ENCODE data around the gene KLHDC4.

The KLHDC4 gene

DNA sequence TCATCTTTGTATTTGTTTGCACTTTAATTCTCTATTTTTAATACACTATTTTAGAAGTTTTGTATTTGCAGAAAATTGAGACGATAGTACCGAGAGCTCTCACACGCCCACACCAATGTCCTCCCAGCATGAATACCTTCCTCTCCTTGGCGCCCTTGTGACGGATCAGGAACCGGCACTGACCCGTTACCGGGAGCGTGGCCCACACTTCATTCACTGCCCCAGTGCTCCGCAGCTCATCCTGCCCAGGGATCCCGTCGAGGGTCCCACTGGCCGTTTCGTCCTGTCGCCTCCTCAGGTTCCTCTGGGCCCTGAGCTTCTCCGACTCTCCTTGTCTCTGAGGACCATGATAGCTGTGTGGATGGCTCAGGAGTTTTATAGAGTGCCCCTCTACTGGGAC lies 50.6 kb downstream of the KLHDC4 start:
- no peak for DNase-seq

DNA sequence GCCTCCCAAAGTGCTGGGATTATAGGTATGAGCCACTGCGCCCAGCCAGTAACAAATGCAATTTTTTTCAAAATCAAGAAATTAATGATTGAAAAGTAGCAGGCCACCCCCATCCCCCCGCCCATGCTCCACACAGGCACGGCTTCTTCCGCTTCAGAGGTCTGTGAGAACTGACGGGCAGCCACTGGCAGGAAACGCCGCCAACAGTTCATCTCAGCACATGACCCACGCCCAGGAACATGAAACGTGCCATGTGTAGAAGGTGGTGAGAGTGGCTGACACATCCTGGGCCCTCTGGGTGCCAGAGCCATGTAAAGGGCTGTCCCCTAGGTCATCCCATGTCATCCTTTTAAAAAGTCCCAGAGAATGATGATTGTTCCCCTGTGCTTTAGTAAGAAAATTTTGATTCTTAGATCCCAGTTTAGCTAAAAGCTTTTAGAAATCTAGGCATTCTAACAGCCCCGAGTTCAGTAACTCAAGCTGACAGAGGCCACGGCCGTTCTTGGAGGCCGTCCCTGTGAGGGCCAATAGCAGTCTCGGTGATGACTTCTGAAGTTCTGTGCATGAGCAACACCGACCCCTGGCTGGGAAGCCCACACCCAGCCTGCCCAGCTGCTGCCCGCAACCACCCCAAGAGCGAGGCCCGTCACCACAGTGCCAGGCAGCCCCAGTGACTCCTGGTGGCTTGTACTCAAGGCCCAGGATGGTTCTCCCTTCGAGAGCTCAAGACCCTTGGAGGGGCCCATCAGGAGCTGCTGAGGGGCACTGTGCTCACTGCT lies 52.1 kb downstream of the KLHDC4 start:
- no peak for DNase-seq

DNA sequence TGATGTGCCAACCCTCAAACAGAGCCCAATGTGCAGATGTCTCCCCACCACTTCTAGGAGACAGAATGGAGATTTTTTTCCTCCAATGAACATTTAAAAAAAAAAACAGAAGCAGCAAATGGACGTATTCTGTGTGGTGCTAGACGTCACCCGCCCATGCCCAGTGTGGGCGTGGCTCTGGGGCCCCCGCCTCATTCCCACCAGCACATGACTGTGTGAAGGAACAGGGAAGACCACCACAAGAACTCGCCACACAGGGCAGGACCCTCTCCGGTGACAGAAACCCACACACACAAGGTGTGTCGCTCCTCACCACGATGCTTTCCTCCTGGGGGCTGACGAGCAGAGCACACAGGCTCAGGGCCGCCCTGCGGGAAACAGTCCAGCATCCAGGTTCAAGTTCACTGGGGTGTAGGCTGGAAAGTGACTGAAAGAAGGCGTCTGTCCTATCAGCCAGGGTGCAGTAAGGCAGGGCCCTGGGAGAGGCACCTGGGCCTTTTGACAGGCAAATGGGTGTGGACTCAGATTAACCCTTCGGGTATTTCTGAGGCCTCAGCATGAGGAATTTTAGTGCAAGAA lies 53.5 kb downstream of the KLHDC4 start:
- DNase-seq: no peak

DNA sequence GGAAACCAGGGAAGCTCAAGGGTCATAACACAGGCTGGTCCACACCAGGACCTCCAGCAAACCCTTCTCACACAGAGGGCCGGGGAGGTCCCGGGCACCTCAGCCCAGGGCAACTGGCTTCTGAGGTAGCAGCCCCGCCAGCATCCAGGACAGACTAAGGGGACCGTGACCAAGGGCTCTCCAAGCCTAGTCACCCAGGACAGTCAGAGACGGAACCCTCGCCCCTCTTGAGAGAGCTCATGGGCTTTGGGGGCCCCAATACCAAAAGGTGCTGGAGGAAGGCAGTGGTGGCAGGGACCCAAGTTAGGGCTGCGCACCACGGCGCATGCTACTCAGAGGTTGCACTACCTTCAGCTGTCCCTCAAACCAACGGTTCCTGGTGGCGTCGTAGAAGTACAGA lies 54.9 kb downstream of the KLHDC4 start:
- no peak for DNase-seq

DNA sequence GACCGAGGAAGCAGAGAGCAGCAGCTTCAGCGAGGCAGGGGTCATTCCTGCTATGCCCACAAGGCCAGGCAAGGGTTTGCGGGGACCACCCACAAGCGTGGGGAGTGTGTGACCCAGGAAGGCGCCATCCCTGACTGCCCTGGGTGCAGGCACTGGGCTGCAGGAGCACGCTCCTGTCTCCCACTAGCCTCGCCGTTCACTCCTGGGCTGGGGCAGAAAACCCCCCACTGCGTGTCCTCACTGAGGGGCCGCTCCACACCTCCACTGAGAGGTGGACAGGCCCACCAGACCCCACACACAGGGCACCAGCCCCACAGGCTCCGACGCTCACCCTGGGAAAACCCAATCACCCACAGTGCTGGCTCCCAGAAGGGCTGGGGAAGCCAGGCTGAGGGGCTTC lies 56.1 kb downstream of the KLHDC4 start:
- no peak for DNase-seq

DNA sequence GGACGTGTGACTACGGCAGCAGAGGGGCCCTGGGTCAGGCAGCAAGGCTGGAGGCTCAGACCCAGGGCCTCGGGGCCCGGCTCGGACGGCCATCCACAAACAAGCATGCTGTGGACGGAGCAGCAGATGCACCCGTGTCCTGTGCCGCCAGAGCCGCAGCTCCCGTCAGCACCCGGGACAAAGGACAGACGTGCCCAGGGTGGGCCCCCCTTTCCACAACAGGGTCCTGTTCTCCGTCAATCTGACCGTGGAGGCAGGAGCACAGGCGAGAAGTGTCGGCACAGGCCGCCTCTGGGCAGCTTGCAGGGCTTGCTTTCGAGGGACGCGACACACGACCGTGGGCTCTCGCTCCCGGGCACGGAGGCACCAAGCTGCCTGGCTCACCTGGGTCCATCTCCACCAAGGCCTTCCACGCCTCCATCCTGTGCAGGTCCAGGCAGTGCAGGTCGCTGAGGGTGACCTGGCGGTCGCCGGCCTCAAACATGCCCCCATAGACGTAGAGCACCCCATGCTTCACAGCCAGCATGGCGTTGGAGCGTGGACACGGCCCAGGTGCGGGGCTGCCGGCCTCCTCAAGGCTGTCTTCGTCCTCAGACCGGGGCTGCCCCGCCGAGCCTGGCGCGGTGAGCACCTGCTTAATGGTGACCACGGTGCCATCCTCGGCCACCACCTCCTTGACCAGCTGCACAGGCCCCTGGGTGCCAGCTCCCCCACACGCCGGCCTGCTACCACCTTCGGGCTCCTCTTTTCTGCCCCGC lies 56.7 kb downstream of the KLHDC4 start:
- DNase-seq: no peak

DNA sequence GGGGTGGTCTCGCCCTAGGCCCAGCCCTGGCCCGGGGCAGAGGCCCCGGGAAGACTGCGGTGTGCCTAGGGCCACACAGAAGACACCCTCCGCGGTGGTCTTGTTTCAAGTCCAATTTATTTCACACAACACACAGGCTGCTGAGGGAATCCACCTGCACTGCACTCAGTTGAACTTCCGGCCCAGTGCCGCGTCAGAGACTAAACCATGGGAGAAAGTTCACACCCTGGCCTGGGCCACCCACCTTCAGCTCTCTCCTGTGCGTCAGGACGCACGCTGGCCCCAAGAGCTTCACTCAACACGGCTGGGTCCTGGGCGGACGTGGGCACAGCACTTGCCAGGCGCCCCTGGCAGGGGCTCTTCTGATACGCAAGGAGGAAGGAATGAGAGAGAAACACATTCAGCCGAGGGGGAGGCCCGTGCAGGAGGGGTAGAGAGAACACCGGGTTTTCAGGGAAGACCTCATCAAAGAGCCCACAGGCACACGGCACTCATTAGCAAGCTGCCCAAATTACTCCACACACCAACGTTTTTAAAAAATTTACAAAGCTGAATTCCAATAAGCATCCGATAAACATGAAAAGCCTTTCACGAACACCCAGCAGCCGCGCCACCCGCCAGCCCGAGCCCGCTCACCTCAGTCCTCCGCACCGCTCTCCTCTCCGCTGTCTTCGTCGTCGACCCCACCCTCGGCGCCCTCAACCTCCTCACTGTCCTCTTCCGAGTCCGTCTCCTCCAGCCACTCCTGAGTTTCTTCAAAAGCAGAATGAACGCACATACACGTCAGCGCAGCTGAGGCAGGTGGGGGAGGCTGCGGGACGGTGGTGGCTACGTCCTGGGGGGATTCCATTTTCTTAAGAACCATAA lies 57.8 kb downstream of the KLHDC4 start:
- DNase-seq: no peak

DNA sequence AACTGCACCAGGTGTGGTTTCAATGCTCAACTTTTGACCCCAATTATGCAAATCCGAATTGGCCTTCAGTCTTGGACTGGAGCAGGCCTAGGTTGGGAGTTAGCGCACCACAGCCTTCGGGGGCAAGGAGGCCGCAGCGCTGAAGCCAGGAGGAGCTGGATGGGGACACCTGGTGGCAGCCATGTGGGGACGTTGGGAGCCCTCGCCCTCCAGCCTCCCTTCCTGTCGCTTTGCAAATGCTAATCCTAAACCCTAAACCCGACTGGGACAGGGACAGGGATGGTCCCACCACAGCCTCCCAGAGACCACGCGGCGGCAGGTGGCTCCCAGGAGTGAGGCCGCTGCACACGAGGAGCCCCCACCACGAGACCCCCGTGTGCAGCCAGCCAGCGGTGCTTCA lies 58.7 kb downstream of the KLHDC4 start:
- no peak for DNase-seq

DNA sequence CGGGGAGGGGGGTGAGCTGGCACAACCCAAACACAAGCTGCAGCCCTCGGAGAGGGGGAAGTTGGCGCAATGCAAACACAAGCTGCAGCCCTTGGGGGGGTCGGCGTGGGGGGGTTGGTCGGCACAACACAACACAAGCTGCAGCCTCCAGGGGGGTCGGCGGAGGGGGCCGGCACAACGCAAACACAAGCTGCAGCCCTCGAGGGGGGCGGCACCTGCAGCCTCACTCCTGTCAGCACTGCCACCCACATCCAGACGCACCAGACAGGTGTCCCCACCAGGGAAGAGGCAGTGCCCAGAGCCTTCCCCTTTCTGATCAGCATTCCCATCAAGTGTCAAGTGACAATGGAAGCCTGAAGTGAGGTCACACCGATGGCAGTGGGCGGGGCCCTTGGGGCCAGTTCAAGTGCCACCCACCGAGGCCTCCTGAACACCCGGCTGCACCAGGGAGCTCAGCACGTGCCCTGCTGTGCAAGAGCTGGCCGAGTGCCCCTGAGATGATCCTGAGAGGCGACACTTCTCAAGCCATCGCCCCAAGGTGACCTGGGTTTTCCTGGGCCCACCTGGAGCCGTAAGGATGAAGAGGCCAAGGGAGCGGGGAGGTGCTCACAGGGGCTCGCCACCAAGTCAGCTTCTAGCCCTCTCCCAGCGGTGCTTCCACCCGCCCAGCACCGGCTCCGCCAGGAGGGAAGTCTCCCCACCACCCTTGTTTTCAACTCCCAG lies 59.3 kb downstream of the KLHDC4 start:
- no peak for DNase-seq

DNA sequence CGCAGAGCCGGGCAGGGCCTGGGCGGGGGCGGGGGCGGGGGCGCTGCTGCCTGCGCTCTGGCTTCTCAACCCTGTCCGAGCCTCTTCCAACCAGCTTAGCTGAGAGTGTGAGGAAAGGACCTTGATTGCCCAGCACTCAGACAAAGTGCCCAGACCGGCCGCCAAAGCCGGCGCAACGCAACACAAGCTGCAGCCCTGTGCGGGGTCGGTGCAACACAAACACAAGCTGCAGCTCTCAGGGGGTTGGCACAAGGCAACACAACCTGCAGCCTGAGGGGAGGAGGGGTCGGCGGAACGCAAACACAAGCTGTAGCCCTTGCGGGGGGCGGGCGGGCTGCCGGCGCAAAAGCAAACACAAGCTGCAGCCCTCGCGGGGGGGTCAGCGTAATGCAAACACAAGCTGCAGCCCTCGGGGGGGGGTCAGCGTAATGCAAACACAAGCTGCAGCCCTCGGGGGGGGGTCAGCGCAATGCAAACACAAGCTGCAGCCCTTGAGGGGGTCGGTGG lies 60.0 kb downstream of the KLHDC4 start:
- DNase-seq: no peak

DNA sequence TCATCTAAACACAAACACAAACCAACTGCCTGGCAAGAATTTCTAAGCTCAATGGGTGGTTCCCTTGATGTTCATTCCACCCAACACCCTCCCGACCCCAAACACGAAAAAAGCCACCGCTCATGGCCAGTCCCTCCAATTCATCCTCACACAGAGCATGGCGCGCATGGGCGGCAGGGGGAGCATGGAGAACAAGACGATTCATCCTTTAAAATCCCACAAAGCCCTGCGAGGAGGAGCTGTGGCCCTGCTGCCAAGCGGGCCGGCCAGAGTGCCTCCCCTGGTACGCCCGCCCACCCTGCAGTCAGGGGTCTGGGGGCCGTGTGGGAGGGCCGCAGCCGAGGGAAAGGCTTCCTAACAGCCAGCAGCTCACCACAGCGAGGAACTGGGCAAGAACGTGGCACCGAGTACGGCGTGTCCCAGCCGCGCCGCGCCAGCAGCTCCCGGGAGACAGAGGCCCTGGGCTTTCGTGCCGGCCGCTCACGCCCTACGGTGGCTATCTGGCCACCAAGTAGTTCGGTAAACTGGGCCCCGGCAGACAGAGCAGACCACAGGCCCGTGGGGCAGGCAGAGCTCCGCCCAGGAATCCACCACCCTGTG lies 60.9 kb downstream of the KLHDC4 start:
- no peak for DNase-seq

DNA sequence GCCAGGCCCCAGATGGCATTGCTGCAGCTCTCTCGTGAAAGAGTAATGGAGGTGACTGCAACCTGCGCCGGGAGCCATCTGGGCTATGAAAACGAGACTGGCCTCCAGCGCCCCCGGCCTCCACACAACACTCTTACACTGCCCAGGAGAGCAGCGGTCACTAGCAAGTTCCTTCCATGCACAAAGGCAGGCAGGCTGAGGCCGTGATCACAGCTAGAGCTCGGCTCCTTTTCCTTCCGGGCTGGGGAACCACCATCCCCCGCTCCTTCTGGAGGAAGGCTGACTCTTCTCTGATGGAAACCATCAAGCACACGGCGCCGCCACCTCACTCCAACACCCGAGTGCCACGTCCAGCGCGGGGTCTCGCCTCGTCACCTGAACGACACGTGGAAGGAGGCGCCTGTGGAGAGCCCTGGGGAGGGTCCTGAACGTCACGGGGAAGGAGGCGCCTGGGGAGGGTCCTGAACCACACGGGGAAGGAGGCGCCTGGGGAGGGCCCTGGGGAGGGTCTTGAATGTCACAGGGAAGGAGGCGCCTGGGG lies 61.9 kb downstream of the KLHDC4 start:
- no peak for DNase-seq

DNA sequence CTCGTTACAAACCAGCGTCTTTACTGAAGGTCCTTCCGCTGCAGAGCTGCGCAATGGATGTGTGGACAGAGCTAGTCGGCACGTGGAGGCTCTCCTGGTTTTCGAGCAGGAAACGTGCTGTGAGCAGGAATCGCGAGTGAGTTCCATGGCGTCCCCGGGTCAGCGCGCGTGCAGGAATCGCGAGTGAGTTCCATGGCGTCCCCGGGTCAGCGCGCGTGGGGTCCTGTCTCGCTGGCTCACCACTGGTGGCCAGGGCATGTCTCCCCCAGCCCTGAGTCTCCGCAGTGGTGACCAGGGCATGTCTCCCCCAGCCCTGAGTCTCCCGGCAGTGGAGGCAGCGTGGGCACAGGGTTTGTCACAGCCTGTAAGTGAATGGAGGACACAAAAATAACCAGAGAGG lies 62.7 kb downstream of the KLHDC4 start:
- no peak for DNase-seq

DNA sequence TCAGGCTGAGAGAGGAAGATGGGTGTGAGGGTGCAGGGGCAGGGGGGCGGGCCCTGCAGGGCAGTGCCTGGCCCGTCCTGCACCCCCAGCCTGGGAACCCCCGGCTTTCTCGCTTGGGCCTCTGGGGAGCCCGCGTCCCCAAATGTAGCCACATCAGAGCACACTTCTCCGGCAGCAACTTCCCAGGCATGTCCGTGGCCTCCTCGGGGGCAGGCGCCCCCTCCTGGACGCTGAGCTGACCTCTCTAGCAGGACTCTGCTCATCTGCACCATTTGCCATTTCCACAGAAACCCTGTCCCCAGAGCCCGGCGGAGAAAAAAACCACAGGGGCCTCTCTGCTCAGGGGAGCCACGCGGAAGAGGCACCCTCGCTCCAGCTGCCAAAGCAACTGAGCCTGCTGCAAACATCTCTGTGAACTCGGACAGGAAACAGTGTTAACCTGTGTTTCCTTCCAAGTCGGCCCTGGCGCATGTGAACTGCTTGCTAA lies 63.4 kb downstream of the KLHDC4 start:
- no peak for DNase-seq

DNA sequence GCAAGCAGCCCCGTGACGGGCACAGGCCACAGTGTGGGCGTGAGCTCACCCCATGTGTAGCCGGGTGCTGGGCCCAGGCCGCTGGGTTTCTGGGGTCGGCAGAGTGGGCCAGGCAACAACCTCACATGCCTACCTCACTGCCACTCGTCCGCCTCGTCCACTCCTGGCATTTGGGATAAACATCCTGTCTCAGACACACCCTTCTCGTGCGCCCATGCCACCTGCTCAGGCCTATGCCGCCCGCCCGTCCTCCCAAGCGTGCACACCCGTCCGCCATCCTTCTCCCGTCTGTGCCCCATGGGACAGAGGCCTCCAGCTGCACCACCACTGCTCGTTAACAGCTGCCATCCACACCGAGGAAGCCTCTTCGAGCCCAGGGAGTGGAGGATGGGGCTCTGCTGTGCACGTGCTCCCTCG lies 64.3 kb downstream of the KLHDC4 start:
- no peak for DNase-seq

DNA sequence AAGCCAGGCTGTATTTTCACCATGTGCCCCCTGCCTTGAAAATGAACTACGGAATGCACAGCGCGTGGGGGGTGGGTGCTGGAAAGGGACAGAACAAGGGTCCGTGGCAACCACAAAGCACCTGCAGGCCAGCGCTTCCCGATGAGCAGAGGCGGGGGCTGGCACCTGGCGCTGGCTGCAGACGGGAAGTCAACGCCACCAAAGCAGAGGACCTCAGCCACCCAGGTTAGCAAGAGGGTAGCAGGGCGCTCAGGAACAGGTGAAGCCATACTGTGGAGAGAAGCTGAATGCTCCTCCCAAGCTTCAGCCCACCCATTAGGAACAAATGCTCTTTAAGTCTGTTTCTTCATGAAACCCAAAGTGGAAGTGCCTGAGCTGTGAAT lies 64.7 kb downstream of the KLHDC4 start:
- DNase-seq: no peak

DNA sequence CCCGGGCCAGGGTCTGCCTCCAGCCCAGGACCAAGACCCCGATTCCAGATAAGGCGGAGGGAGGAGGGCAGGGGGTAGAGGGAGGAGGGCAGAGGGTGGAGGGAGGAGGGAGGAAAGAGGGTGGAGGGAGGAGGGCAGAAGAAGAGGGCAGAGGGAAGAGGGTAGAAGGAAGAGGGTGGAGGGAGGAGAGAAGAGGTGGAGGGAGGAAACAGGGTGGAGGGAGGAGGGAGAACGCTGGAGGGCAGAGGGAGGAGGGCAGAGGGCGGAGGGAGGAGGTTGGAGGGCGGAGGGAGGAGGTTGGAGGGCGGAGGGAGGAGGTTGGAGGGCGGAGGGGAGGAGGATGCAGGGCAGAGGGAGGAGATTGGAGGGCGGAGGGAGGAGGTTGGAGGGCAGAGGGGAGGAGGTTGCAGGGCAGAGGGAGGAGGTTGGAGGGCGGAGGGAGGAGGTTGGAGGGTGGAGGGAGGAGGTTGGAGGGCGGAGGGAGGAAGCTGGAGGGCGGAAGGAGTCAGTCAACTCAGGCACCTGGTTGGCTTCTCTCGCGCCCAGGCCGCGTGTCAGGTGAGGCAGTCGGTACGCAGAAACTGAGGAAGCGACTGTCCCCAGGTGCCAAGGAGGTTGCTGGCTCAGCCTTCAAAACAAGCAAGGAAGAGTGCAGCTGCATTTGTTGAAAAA lies 65.2 kb downstream of the KLHDC4 start:
- no peak for DNase-seq

DNA sequence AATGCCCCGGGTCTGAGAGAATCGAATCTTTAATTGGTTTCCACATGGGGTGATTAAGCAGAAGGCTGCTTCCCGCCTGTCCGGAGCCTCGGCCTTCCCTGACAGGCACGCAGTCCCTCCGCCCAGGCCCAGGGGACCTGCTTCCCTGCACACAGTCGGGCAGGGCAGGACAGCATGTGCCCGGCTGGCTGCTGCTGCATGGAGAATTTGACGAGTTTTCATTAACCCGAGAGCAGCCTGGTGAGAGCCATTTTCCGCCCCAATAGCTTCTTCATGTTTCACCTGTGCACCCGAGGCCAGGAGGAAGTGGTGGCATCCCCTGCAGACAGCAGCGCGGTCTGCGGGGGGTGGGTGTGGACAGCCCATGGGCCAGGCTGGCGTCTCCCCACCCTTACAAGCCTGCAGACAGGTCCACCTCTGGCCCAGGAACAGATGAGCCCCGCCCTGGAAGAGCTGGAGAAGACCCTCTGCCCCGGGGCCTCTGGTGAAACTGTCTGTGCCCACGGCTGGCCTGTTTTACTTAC lies 67.0 kb downstream of the KLHDC4 start:
- no peak for DNase-seq

DNA sequence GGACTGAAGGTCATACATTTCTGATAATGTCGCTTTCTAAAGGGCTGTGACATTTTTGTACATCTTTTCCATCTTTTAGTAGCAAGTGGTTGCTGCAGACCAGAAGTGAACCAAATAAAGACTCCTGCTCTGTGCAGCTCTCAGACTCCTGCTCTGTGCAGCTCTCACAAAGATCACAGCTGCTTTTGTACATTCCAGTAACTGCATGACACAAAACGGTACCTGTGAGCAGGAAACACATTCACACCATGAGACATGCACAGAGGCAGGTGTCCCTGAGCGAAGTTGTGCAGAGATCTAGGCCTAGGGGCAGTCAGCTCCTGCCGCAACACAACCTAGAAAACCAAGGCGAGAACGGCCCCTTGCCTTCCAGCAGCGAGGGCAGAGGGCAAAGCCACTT lies 67.5 kb downstream of the KLHDC4 start:
- no peak for DNase-seq

DNA sequence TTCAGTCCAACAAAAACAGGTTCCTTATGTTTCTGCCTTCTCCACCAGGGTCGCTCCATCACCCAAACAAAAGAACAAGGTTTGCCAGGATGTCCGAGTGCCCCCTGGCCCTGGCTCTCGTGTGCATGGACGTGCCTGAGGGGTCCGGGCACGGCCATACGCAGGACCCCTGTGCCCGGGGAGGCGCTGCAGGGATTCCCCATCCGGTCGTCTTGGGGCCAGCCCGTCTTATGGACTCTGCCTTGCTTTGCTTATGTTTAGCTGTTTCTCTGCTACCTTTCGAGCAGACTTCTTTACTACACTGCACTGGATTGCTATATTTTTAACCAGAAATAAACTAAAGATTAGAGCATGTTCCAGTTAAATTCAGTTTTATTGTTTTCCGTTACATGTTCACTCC lies 68.0 kb downstream of the KLHDC4 start:
- DNase-seq: no peak

DNA sequence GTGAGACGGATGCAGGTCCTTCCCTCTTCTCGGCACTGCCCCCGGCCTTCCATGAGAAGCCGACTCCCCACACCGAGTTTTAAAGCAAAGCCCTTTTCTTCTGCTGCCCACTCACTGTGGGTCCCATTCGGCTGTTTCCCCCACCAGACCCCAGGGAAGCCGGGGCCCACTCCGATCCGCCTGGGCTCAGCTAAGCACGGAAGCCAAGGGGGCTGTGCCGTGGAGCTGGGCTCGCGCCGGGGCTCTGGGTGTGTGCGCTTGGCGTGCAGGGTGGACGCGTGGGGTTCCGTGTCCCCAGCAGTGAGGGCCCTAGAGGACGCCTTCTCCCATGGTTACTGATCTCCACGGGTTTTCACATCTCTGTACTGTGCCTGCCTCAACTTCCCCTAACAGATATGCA lies 68.5 kb downstream of the KLHDC4 start:
- no peak for DNase-seq
